Common myeloid progenitor, CD34-positive (primary cell): ENCODE results near the gene FASTK.

ENCODE experiments used
- CTCF ChIA-PET: fragments of 350-600 bp; sonication (Branson Sonifier 250); formaldehyde crosslinking; loops from one replicate; lab custom pipeline; 2021; ENCODE audit warnings: antibody characterized with exemption; lab: Charles Lee
- POLR2A ChIA-PET: fragments of 350-600 bp; sonication (Branson Sonifier 250); formaldehyde crosslinking; loops from one replicate; lab custom pipeline; 2021; ENCODE audit warnings: antibody characterized with exemption; lab: Charles Lee
- DNase-seq, 3 donors: peaks; one replicate each; pipeline versions ENCODE4 v3.0.0 to v3.0.0-alpha.2; 2013
- H3K27ac ChIP-seq, 2 experiments: 1 replicate in 1 of 2; 2 replicates in 1 of 2; pipeline ENCODE4 v1.7.0; 2013; ENCODE audit warnings: inconsistent platforms in 2 of 2, low read length in 2 of 2, mild to moderate bottlenecking in 2 of 2, low read depth in 1 of 2, moderate library complexity in 1 of 2; ENCODE audit not compliant: severe bottlenecking in 2 of 2, insufficient read depth in 1 of 2, poor library complexity in 1 of 2
- H3K27me3 ChIP-seq, 5 experiments: replicated peaks in 2 of 5; 1 replicate in 3 of 5; 2 replicates in 2 of 5; pipeline versions ENCODE4 v1.6.1 to v1.7.0; 2013; ENCODE audit warnings: low read length in 4 of 5, mild to moderate bottlenecking in 2 of 5, moderate library complexity in 2 of 5, inconsistent platforms in 1 of 5; ENCODE audit not compliant: insufficient read depth in 5 of 5, control insufficient read depth in 4 of 5
- H3K36me3 ChIP-seq, 4 experiments: 1 replicate in 2 of 4; 2 replicates in 2 of 4; pipeline versions ENCODE4 v1.6.1 to v1.7.0; 2013; ENCODE audit warnings: low read length in 3 of 4, control low read depth in 1 of 4, mild to moderate bottlenecking in 1 of 4; ENCODE audit not compliant: control insufficient read depth in 4 of 4, insufficient read depth in 4 of 4
- H3K4me1 ChIP-seq, 4 experiments: 1 replicate in 3 of 4; 2 replicates in 1 of 4; pipeline versions ENCODE4 v1.6.1 to v1.7.1; 2013; ENCODE audit warnings: low read length in 3 of 4, mild to moderate bottlenecking in 3 of 4, control low read depth in 1 of 4, inconsistent platforms in 1 of 4, moderate library complexity in 1 of 4; ENCODE audit not compliant: control insufficient read depth in 4 of 4, insufficient read depth in 4 of 4; ENCODE audit errors: control extremely low read depth in 1 of 4
- H3K4me3 ChIP-seq, 7 experiments: 1 replicate in 4 of 7; 2 replicates in 3 of 7; pipeline versions ENCODE4 v1.5.1 to v1.7.0; 2013; ENCODE audit warnings: mild to moderate bottlenecking in 7 of 7, low read length in 6 of 7, moderate library complexity in 6 of 7, inconsistent platforms in 2 of 7, low read depth in 2 of 7, control low read depth in 1 of 7; ENCODE audit not compliant: insufficient read depth in 4 of 7, control insufficient read depth in 1 of 7; ENCODE audit errors: extremely low read depth in 1 of 7
- H3K9me3 ChIP-seq, 5 experiments: 1 replicate in 4 of 5; 2 replicates in 1 of 5; pipeline versions ENCODE4 v1.6.1 to v1.7.1; 2013; ENCODE audit warnings: low read length in 4 of 5, mild to moderate bottlenecking in 2 of 5, inconsistent platforms in 1 of 5, low read depth in 1 of 5, moderate library complexity in 1 of 5; ENCODE audit not compliant: control insufficient read depth in 4 of 5, insufficient read depth in 2 of 5; ENCODE audit errors: control extremely low read depth in 1 of 5
- WGBS: methylation state at CpG from one replicate; pipeline ENCODE4 v1.1.5; 2013; ENCODE audit not compliant: insufficient coverage; 5-methylcytosine and 5-hydroxymethylcytosine counted together

The FASTK gene

DNA sequence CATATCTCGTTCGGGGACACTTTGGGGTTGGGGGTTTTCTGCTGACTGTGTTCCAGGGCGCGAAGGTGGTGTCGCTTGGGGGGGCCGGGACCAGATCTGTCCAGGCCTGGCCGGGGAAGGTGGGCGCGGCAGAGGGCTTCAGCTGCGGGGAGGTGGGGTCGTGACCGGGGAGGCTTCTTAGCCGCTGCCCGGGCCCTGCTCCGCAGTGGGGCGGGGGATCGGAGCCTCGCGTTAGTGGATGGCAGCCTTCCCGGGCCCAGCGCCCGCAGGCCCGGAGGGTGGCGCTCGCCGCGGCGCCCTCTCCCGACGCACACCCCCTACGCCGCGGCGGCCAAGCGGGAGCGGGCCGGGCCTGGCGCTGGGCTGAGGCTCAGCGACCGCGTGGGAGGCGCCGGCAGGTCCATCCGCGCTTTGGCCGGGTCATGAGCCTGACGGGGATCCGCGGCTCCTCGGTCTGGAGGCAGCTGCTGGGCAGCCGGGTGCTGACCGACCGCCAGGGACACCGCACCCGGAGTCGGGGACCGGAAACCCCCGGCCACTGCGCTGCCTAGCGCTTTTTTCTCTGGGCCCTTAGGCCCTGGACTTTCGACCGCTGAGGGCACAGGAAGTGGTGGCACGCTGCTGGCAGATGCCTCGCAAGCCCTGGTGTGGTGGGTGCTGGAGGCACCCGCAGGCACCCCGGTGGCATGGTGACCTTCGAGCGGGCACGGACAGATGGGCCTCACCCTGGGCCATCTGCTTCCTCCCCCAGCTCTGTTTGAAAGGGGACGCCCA is 6.8 kb upstream of the FASTK start:
- Histone ChIP-seq H3K4me3 (peak overlapping the region; percentile 52 to 87 (median 79)), H3K27me3 (no peaks in the 10 kb centered on the region), H3K9me3 (no peaks in the 10 kb centered on the region), H3K36me3 (peaks cover 0 to 10% (median 2%) of the 10 kb centered on the region in 4 experiments), H3K4me1 (peaks cover 9 to 58% (median 52%) of the 10 kb centered on the region in 4 experiments), H3K27ac (peak overlapping the region; percentile 15 to 88)
- CTCF ChIA-PET, result interaction anchor here (0.6 to 14.4 kb wide), 4 partner anchors 16 to 65 kb away, joined by 3 to 219 read pairs (median 38); no protein-coding TSS in a partner anchor
- POLR2A ChIA-PET, result interaction anchor here (1.1 to 2.8 kb wide), 3 partner anchors 18 to 74 kb away, joined by 3 to 11 read pairs (median 3); no protein-coding TSS in a partner anchor
- under 1% methylated on average over 65 of the region's 70 CpGs for WGBS
- DNase-seq, result peak in 2 of 3 donors; percentile 57 to 71

GRCh38 chr7:151086802-151087244 is 6.2 kb upstream of the FASTK start:
- peak overlapping the region in 1 of 2 experiments; percentile 88 for H3K27ac ChIP-seq

DNA sequence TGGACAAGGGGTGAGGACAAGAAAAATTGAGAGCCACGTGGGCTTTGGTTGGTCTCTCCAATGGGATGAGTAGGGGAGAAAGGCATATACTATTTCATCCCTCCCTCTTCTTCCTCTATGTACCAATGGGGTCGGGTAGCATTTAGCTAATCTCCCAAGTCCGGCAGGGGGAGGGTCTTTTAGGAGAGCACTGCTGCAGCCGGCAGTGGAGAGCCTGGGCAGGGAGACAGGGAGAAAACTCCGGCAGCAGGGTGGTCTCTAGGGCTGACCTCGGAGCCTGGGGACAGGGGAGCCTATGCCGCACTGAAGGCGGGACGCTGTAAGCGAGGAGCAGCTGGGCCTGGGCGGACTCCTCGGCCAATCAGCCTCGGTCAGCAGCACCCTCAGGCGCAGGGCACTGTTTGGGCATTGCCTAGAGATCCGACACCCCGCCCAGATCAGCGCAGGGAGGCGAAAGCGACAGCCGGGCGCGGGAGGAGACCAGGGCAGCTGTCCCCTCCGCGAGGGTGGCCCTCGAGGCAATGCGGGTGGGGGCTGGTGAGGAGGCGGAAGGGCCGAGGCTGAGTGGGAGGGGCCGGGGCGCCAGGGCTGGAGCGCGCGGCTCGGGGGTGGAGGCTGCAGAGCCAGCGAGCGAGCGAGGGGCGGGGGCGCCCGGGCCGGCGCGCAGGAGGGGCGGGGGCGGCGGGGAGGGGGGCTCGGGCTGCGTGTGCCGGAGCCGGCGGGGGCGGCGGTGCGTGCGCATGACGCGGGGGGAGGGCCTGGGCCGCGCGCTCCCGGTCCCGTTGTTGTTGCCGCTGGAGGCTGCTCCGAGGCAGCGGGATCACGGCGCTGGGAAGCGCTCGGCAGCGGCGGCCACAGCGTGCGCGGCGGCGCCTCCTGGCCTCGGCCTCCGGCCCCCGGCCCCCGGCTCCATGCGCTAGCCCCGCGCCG is 5.3 kb upstream of the FASTK start, which contains the start of gene AGAP3:
AGAP3 (plus strand) TSS at position 785 of the 930 bp plus-strand sequence. CDS start 267 bp downstream, outside the sequence.
- Histone ChIP-seq H3K36me3 (peaks cover 0 to 11% (median 0%) of the 10 kb centered on the region in 4 experiments), H3K4me3 (peak within 1 kb of the TSS; percentile 52 to 87 (median 79)), H3K27ac (peak within 1 kb of the TSS in 1 of 2 experiments; percentile 88), H3K9me3 (no peaks in the 10 kb centered on the region), H3K27me3 (no peaks in the 10 kb centered on the region), H3K4me1 (peaks cover 9 to 73% (median 67%) of the 10 kb centered on the region in 4 experiments)
- peak in 2 of 3 donors; percentile 39 to 55 for DNase-seq
- CTCF ChIA-PET, result interaction anchor here (0.9 to 14.4 kb wide), 5 partner anchors 8 to 25 kb away, joined by 3 to 219 read pairs (median 4); no protein-coding TSS in a partner anchor
- POLR2A ChIA-PET, result no interaction called here
- WGBS, result 0% methylated on average over 35 of the region's 84 CpGs

More at GRCh38 chr7:151086802-151087244, 6.2 kb upstream of the FASTK start:
- ChIA-PET POLR2A (interaction anchor here (1.3 kb wide), 1 partner anchor 24 kb away, joined by 3 read pairs; no protein-coding TSS in a partner anchor), CTCF (interaction anchor here (1.5 to 14.4 kb wide), 2 partner anchors 15 to 23 kb away, joined by 3 to 219 read pairs; no protein-coding TSS in a partner anchor)
- peaks cover 9 to 64% (median 58%) of the 10 kb centered on the region in 4 experiments for H3K4me1 ChIP-seq
- no peaks in the 10 kb centered on the region for H3K9me3 ChIP-seq
- H3K4me3 ChIP-seq, result peak overlapping the region; percentile 52 to 87 (median 79)
- 0% methylated on average over 53 of the region's 56 CpGs for WGBS
- H3K36me3 ChIP-seq, result peaks cover 0 to 6% (median 0%) of the 10 kb centered on the region in 4 experiments
- DNase-seq, result peak in 1 of 3 donors; percentile 30
- H3K27me3 ChIP-seq, result no peaks in the 10 kb centered on the region

DNA sequence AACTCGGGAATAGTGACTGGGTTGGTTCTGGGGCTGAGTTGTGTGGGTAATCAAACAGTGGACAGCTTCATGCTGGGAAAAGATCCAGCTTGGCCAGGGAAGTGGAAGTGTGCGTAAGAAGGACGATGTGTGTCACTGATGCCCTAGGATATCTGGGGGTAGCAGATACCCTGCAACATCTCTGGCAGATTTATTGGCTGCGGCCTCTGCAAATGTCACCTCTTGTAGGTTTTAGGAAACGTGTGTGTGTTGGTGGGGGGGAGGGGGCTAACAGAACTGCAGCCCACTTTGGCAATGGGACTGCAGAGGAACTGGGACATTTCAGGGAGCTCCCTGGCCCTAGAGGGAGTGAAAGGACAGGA is 4.7 kb upstream of the FASTK start:
- Histone ChIP-seq H3K27ac (no peak overlapping the region), H3K36me3 (peaks cover 0 to 11% (median 0%) of the 10 kb centered on the region in 4 experiments), H3K4me1 (peaks cover 9 to 74% (median 69%) of the 10 kb centered on the region in 4 experiments), H3K4me3 (peak overlapping the region in 5 of 7 experiments; percentile 58 to 87 (median 77)), H3K9me3 (no peaks in the 10 kb centered on the region), H3K27me3 (no peaks in the 10 kb centered on the region)
- 67% methylated on average over 5 of the region's 5 CpGs for WGBS
- DNase-seq, result no peak
- POLR2A ChIA-PET, result no interaction called here
- CTCF ChIA-PET, result interaction anchor here (0.9 to 14.4 kb wide), 6 partner anchors 9 to 25 kb away, joined by 3 to 219 read pairs (median 5); no protein-coding TSS in a partner anchor

- H3K4me3 ChIP-seq, result peak overlapping the region; percentile 41 to 84 (median 72)
- 0% methylated on average over 1 of the region's 3 CpGs for WGBS
- H3K4me1 ChIP-seq, result peaks cover 13 to 73% (median 70%) of the 10 kb centered on the region in 4 experiments
- peaks cover 0 to 14% (median 0%) of the 10 kb centered on the region in 4 experiments for H3K36me3 ChIP-seq
- no peaks in the 10 kb centered on the region for H3K9me3 ChIP-seq
- CTCF ChIA-PET, result interaction anchor here (1.2 to 14.4 kb wide), 5 partner anchors 10 to 32 kb away, joined by 3 to 219 read pairs (median 4); no protein-coding TSS in a partner anchor
- POLR2A ChIA-PET, result interaction anchor here (1.4 kb wide), 1 partner anchor 56 kb away, joined by 3 read pairs; the partner anchor contains the start of gene ABCB8
- no peak for DNase-seq
- H3K27me3 ChIP-seq, result no peaks in the 10 kb centered on the region
- peak overlapping the region in 1 of 2 experiments; percentile 92 for H3K27ac ChIP-seq
Observed at GRCh38 chr7:151083824-151084160, 3.2 kb upstream of the FASTK start.
